Mammary epithelial cell (primary cell): ENCODE results near the gene SAP30L.

Source experiments
- CTCF ChIP-seq, 2 donors: IDR thresholded peaks in 1 of 2; conservative IDR thresholded peaks in 1 of 2; 2 replicates each; pipeline ENCODE4 v1.5.1; 2011 to 2012; ENCODE audit warnings: inconsistent platforms in 2 of 2, low read length in 2 of 2, mild to moderate bottlenecking in 2 of 2, control low read depth in 1 of 2, low read depth in 1 of 2; ENCODE audit not compliant: insufficient read depth in 1 of 2; ENCODE audit errors: extremely low read depth in 1 of 2
- EZH2 ChIP-seq: IDR thresholded peaks from 2 replicates; pipeline ENCODE4 v1.6.1; 2012; ENCODE audit warnings: low read length, inconsistent platforms, borderline replicate concordance

GRCh38 chr5:154396128-154396527 lies 49.7 kb upstream of the SAP30L start:
- TF ChIP-seq CTCF (conservative IDR thresholded peaks at IDR 0.05 in 1 of 2, IDR thresholded peaks at IDR 0.05 in 1 of 2; ENCODE audit: extremely low read depth in 1 of 2, insufficient read depth in 1 of 2, low read depth in 1 of 2, low read length in 2 of 2) (no peak), EZH2 (no peak)
